Measurements from ENCODE around the gene ADGRF5. TPM values are rescaled to one million over a fixed set of nuclear protein-coding genes. Genes with fewer than 3 reads are reported as not detected.
A peak's percentile ranks its signal among the peaks of the same experiment; 100 is the strongest.

The ADGRF5 gene
- total and polyA plus RNA-seq, 10 donors = 5.2 to 129 (median 82.3) TPM

- Histone ChIP-seq H3K27ac (no peak overlapping the region), H3K9me3 (no peaks in the 10 kb centered on the region), H3K4me3 (no peak overlapping the region), H3K36me3 (peaks cover 0 to 14% (median 0%) of the 10 kb centered on the region in 6 donors), H3K4me1 (peaks cover 0 to 31% (median 7%) of the 10 kb centered on the region in 6 donors), H3K27me3 (replicated peaks in 1 of 7) (no peaks in the 10 kb centered on the region)
- DNase-seq = no peak
- intact Hi-C loops (cut with DNase I; ENCODE audit: low total_unique reads) = no loop called here
- TF ChIP-seq POLR2A (IDR thresholded peaks at IDR 0.05) (no peak), CTCF (IDR thresholded peaks at IDR 0.05 in 8 of 11, conservative IDR thresholded peaks at IDR 0.05 in 3 of 11) (no peak), POLR2AphosphoS5 (IDR thresholded peaks at IDR 0.05) (no peak)
These were observed 24.9 kb downstream of the ADGRF5 start for GRCh38 chr6:46896871-46897270.

GRCh38 chr6:46895930-46896329, 25.8 kb downstream of the ADGRF5 start:
- Histone ChIP-seq H3K36me3 (peaks cover 0 to 14% (median 0%) of the 10 kb centered on the region in 6 donors), H3K27ac (no peak overlapping the region), H3K4me1 (peaks cover 0 to 22% (median 3%) of the 10 kb centered on the region in 6 donors), H3K9me3 (no peaks in the 10 kb centered on the region), H3K4me3 (no peak overlapping the region), H3K27me3 (replicated peaks in 1 of 7) (no peaks in the 10 kb centered on the region)
- DNase-seq = no peak
- TF ChIP-seq POLR2A (IDR thresholded peaks at IDR 0.05) (no peak), POLR2AphosphoS5 (IDR thresholded peaks at IDR 0.05) (no peak), CTCF (IDR thresholded peaks at IDR 0.05 in 8 of 11, conservative IDR thresholded peaks at IDR 0.05 in 3 of 11) (no peak)
- 69 to 90% (median 83%) methylated on average over 7 of the region's 7 CpGs for WGBS, 5 donors
- intact Hi-C loops (cut with DNase I; ENCODE audit: low total_unique reads) = no loop called here

- no peak for DNase-seq
- TF ChIP-seq POLR2AphosphoS5 (IDR thresholded peaks at IDR 0.05) (no peak), POLR2A (IDR thresholded peaks at IDR 0.05) (no peak), CTCF (IDR thresholded peaks at IDR 0.05 in 8 of 11, conservative IDR thresholded peaks at IDR 0.05 in 3 of 11) (no peak)
- Histone ChIP-seq H3K36me3 (peaks cover 0 to 14% (median 0%) of the 10 kb centered on the region in 6 donors), H3K4me3 (no peak overlapping the region), H3K4me1 (peaks cover 0 to 12% (median 0%) of the 10 kb centered on the region in 6 donors), H3K27me3 (replicated peaks in 1 of 7) (no peaks in the 10 kb centered on the region), H3K9me3 (no peaks in the 10 kb centered on the region), H3K27ac (no peak overlapping the region)
- intact Hi-C loops (cut with DNase I; ENCODE audit: low total_unique reads) = no loop called here
These were observed 27.3 kb downstream of the ADGRF5 start for GRCh38 chr6:46894433-46894832.

- no peak overlapping the region for H3K4me3 ChIP-seq
- no peak for DNase-seq
- WGBS, 5 donors = 53 to 78% (median 71%) methylated on average over 1 of the region's 1 CpG
- no peaks in the 10 kb centered on the region for H3K27me3 ChIP-seq (replicated peaks in 1 of 7)
- H3K9me3 ChIP-seq = no peaks in the 10 kb centered on the region
- intact Hi-C loops (cut with DNase I; ENCODE audit: low total_unique reads) = no loop called here
- H3K27ac ChIP-seq = no peak overlapping the region
- TF ChIP-seq CTCF (IDR thresholded peaks at IDR 0.05 in 8 of 11, conservative IDR thresholded peaks at IDR 0.05 in 3 of 11) = no peak
- TF ChIP-seq POLR2AphosphoS5 (IDR thresholded peaks at IDR 0.05) = peak in 1 of 3 donors; percentile 17
- TF ChIP-seq POLR2A (IDR thresholded peaks at IDR 0.05) = no peak
- peaks cover 0 to 6% (median 0%) of the 10 kb centered on the region in 6 donors for H3K36me3 ChIP-seq
- H3K4me1 ChIP-seq = peaks cover 0 to 12% (median 0%) of the 10 kb centered on the region in 6 donors
These were observed 28.1 kb downstream of the ADGRF5 start for GRCh38 chr6:46893648-46894047.
